SK-N-DZ (cell line): ENCODE data around the gene SCFD2.
"Not testable (repeated sequence)": the region's sequence is repeated elsewhere in the genome, so short reads cannot be mapped to it uniquely, and the experiment has no call there.

Experiments used
- DNase-seq: peaks from one replicate; pipeline ENCODE4 v3.0.0-alpha.2; 2015; ENCODE audit warnings: low spot score

SCFD2 gene

GRCh38 chr4:53238352-53238751, 127.5 kb downstream of the SCFD2 start:
- not testable (repeated sequence) for DNase-seq

DNA sequence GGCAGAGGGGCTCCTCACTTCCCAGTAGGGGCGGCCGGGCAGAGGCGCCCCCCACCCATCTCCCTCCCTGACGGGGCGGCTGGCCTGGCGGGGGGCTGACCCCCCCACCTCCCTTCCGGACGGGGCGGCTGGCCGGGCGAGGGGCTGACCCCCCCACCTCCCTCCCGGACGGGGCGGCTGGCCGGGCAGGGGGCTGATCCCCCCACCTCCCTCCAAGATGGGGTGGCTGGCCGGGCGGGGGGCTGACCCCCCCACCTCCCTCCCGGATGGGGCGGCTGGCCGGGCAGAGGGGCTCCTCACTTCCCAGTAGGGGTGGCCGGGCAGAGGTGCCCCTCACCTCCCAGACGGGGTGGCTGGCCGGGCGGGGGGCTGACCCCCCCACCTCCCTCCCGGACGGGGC, 128.1 kb downstream of the SCFD2 start:
- DNase-seq, result not testable (repeated sequence)

GRCh38 chr4:53236624-53237023, 129.2 kb downstream of the SCFD2 start:
- not testable (repeated sequence) for DNase-seq

- DNase-seq, result no peak
Observed at GRCh38 chr4:53235547-53235946, 130.3 kb downstream of the SCFD2 start.

DNA sequence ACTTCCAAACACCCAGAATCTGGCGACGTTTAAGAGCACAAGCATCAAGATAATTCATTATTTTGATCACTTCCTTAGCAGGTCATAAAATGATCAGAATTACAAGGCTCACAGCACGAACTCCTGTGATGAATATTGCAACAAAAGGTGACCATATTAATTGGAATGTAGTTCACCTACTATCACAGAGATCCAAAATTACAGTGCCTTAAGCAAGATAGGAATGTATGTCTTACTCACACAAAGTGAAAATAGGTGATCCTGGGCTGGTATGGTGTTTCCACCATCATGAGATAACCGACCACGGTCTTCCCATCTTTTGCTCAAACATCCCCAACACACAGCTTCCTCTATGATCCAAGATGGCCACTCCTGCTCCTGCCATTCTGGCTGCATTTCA, 131.2 kb downstream of the SCFD2 start:
- no peak for DNase-seq

DNA sequence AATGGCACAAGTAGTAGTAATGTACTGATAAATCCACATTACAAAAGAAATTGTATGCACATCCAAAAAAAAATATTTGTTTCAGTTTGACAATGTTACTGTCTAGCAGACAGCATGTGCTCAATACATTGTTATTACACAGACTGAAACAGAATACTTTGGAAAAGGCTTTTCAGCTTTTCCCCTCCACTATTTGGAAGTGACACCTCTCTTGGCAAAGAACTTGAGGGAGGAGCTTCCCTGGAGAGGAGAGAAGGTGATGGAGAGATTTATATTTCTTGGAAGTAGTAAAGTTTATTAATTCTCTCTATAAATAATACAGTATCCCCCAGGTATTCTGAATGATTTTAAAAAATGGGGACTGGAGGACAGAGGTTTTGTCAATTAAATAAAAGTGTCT, 131.8 kb downstream of the SCFD2 start:
- no peak for DNase-seq

DNA sequence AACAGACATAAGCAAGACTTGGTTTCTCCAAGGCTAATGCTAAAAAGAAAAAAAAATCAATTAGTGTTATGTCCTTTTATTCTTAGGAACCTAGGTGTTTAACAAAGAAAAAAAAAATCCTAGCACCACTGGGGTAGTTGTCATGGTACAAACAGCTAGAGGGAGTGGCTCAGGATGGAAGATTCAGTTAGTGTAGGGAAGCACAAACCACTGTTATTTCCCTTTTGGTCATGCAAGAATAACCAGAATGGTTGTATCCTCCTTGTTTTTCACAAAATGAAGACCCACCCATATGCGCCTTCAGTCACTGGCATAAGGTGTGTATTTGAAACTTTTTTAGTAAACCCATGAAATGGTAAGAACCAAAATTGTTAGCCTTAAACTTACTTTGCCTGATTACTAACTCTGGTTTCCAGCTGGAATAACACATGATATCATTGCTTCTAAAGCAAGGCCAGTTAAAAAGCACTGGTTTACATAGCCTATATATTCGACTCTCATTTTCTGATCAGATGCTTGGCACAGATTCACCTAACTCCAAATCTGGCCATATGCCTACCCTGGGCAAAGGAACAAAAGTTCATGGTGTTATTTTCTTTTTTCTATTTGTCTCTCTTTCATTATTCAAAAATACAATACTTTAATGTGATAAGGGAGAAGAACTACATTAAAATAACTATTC, 132.6 kb downstream of the SCFD2 start:
- DNase-seq, result no peak

DNA sequence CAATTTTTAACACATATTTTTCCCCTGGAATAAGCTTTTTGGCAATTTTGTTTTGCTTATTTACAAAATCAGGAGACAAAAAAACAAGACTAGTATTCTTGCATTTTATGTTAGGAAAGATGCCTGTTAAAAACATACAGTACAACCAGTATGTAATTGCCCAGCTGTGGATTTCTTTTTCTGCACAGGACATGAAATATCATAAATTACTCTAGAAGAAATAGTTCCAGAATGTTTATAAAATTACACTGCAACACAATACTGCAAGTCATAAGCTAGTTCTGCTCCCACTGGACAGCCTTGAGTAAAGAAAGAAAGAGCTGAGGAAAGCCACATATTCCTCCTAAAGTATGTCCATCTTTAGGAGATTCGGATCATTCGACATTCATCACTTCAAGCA, 133.5 kb downstream of the SCFD2 start:
- DNase-seq, result no peak

- no peak for DNase-seq
Observed at GRCh38 chr4:53228036-53228435, 137.8 kb downstream of the SCFD2 start.

DNA sequence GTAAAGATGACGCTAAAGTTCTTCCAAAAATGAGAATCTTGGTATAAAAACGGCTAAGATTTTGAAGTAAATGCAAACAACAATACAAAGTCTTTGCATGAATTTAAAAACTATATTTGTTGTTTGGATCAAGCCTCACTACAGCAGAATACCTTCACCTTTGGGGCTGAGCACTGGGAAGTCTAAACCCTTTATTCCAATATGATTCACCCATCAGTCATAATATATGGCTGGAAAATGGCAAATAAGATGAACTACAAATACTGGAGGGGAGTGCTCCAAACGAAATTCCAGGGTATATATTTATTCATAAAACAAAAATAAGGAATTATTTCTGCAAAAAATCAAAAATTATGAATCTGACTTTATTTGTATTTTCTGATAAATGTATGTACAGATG, 138.4 kb downstream of the SCFD2 start:
- DNase-seq, result no peak

DNA sequence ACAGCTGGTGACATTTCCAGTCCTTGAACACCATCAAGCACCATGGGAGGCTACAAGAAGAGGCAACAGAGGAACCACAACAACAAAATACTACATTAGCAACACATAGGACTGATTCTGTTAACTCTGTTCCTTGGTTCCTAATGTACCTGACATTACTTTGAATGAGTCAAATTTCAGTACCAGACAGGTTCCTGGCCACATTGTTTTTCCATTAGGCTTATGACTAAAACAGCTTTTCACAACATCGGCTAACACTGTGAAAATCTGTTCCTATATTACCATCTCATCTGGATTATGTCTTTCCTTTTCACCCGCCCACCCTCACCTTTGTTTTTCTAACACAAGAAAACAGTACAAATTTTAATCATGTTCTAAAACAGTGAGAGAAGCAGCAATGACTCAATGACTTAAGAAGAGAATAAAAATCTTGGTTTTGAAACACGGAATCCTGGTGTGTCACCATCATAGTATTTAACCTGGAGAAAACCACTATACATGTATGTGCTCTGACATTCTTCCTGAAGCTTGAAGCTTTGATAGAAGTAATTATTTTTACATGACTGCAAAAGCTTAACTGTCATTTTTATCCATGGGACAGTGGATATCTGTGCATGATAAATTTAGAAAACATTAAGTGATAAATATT, 143.9 kb downstream of the SCFD2 start:
- no peak for DNase-seq

GRCh38 chr4:53219148-53219547, 146.7 kb downstream of the SCFD2 start:
- DNase-seq, result not testable (repeated sequence)

GRCh38 chr4:53208753-53209152, 157.1 kb downstream of the SCFD2 start:
- DNase-seq, result no peak

DNA sequence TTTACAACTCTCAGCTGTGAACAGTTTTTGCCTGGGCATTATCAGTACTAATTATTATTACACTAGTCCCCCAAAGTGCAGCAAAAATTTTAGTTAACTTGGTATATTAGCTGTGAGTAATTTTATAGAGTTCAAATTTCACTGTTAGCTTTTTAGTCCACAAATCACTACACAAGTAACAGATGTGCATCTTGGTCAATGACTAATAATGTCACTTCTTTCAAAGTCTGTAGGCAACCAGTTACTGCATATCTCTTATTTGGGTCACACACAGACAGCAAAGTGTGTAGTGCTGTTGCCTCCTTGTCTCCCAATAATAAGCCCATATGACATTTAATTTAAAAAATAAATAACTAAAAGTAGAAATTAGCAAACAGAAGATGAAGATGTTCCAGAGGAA, 159.9 kb downstream of the SCFD2 start:
- no peak for DNase-seq

DNA sequence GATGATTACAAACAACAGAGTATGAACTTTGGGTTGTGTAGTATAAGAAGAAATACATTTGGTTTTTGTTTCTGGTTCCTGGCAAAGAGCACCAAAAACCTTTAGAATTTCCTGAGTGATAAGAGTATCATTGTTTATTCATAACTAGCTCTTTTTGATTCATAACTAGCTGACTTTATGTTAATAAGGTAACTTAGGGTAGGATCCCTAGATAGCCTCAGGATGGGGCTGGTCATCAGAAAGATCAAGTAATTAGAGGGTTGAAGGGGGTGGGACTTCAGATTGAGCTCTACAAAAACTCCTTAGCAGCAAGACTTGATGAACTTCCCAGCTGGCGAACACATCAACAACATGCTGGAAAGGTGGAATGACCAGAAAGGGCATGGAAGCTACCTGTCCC, 166.5 kb downstream of the SCFD2 start:
- DNase-seq, result no peak

- DNase-seq, result no peak
Observed at GRCh38 chr4:53197772-53198142, 168.1 kb downstream of the SCFD2 start.

DNA sequence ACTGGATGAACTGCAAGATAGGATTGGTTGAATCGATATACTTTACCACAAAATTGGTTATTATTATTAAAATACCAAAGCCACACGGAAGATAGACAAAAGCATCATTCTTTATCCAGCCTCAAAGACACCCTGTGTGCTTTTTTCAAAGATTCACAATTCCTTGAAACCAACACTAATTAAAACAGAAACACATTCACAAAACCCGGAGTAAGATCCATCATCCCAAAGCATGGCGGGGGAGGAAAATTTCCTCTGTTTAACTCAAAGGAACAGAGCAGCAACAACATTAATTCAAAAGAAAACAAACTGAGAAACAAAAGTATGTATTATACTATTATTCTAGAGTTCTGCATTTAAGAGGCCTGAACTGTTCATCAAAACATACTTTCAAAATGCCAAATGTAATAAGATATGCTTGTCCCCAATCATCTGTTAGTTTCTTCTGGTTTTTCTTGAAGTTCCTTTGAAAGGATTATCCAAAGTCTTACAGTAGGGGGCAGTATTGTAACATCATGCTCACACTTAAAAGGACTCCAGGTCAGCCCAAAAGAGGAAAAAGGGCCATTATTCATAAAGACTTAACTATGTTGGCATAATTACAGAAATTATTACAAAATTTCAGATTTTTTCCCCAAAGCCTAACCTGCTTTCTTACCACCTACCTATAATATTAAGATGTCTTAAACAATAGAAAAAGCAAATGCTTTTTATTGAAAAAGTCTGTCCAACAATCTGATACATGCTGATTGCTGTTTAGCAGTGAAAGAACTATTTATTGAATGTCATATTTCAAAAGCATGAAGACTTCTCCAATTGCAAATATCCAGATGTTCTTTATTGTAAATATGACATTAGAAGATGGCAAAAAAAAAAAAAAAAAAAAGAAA, 168.7 kb downstream of the SCFD2 start:
- peak; percentile 65 for DNase-seq

GRCh38 chr4:53195815-53196661, 169.8 kb downstream of the SCFD2 start:
- DNase-seq, result no peak

DNA sequence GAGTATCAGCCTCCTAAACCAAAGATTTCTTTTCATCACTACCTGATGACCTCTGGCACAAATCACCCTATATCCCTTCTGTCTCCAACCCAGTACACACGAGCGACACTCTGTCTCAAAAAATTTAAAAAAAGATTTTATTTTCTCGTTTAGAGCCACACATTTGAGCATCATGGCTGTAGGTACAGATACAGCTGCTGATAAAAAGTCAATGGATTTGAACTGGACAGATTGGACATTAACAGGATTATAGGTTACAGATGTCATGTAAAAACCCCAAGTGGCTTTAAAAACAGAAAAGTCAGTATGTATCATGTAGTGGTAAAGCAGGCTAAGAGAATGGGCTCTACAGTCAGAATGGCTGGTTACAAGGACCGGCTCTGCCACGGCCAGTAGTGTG, 171.1 kb downstream of the SCFD2 start:
- DNase-seq, result no peak

GRCh38 chr4:53193111-53193510, 172.8 kb downstream of the SCFD2 start:
- no peak for DNase-seq

DNA sequence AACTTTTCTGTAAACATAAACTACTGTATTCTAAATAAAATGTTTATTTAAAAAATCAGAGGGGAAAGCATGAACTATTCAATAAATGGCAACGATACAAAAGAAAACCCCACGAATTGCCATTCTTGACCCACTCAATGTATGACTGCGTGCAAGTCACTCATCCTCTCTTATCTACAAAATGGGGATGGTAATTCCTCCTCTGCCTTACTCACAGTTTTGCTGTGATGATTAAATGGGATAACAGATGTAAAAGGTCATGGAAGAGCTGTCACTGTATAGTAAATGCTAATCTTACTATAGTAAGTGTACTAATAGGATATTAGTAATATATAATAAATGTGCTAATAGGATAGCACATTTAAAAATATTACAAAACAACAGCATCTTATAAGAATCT, 173.4 kb downstream of the SCFD2 start:
- no peak for DNase-seq

GRCh38 chr4:53191997-53192396, 173.9 kb downstream of the SCFD2 start:
- no peak for DNase-seq
